Measurements from ENCODE around the gene GATB.

GRCh38 chr4:151656058-151656457, 104.7 kb downstream of the GATB start:
- TF ChIP-seq EZH2phosphoT487 (IDR thresholded peaks at IDR 0.05; ENCODE audit: insufficient read depth, low read depth) (no peak), EZH2 (IDR thresholded peaks at IDR 0.05; ENCODE audit: insufficient read depth, poor library complexity, severe bottlenecking) (no peak)

All from GM23248 (cell line).